GM19438 (cell line): ENCODE measurements around the gene TXNDC12.
"Not testable (repeated sequence)": the region's sequence is repeated elsewhere in the genome, so short reads cannot be mapped to it uniquely, and the experiment has no call there.

Experiments used
- ATAC-seq: cut with Tn5 transposase; IDR thresholded peaks from one replicate; pipeline ENCODE4 v1.9.1; 2021; ENCODE audit warnings: low read depth; ENCODE audit not compliant: unreplicated experiment

TXNDC12 gene

DNA sequence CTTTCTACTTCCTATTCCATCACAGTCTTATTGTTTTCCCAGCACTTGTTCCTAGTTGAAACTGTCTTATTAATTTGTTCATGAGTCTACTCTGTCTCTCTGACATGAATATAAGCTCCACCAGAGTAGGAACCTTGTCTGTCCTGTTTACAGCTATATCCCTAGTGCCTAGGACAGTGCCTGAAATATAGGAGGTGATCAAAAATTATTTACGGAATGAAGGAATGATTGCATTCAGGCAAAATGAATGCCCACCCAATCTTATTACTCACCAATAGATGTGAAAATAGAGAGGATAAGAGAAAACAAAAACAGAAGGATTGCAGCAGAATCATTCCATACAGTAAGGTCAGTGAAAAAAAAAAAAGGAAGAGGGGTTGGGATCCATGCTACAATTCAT is 1.1 kb downstream of the TXNDC12 start:
- ATAC-seq = no peak

DNA sequence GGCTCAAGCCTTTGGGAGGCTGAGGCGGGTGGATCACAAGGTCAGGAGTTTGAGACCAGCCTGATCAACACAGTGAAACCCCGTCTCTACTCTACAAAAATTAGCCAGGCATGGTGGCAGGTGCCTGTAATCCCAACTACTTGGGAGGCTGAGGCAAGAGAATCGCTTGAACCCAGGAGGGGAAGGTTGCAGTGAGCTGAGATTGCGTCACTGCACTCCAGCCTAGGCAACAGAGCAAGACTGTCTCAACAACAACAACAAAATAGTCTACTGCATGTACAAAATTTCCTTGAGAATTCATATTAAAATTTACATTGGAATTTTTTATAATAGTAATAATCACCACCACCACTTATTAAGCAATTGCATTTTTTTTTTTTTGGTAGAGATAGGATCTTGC is 5.7 kb downstream of the TXNDC12 start:
- ATAC-seq = not testable (repeated sequence)

GRCh38 chr1:52045666-52046195 is 9.3 kb downstream of the TXNDC12 start:
- ATAC-seq = not testable (repeated sequence)

DNA sequence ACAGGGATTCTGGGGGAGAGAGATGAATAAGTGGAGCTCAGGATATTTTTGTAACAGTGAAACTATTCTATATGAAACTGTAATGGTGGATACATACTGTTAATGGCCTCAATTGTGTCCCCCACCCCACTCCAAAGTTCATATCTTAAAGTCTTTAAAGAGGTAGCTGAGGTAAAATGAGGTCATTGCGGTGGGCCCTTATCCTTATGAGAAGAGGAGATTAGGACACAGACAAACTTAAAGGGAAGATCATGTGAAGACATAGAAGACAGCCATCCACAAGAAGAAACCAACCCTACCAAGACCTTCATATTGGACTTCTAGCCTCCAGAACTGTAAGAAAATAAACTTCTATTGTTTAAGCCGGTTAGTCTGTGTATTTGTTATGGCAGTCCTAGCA is 9.8 kb downstream of the TXNDC12 start:
- no peak for ATAC-seq

GRCh38 chr1:52041551-52042185 is 13.3 kb downstream of the TXNDC12 start:
- no peak for ATAC-seq

DNA sequence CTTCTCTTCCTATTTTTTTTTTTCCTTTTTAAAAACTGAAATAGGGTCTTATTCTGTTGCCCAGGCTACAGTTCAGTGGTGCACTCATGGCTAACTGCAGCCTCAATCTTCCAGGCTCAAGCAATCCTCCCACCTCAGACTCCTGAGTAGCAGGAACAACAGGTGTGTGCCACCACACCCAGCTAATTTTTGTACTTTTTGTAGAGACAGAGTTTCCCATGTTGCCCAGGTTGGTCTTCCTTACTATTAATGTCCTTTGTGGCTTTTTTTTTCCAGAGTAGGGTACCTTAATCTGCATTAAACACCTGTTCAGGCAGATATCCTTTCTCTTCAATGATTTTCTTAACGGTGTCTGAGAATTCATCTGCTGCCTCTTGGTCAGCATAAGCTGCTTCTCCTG is 17.1 kb downstream of the TXNDC12 start:
- no peak for ATAC-seq

GRCh38 chr1:52037402-52037814 is 17.6 kb downstream of the TXNDC12 start:
- ATAC-seq = no peak

- ATAC-seq = no peak
These were observed 21.0 kb downstream of the TXNDC12 start for GRCh38 chr1:52034050-52034384.

DNA sequence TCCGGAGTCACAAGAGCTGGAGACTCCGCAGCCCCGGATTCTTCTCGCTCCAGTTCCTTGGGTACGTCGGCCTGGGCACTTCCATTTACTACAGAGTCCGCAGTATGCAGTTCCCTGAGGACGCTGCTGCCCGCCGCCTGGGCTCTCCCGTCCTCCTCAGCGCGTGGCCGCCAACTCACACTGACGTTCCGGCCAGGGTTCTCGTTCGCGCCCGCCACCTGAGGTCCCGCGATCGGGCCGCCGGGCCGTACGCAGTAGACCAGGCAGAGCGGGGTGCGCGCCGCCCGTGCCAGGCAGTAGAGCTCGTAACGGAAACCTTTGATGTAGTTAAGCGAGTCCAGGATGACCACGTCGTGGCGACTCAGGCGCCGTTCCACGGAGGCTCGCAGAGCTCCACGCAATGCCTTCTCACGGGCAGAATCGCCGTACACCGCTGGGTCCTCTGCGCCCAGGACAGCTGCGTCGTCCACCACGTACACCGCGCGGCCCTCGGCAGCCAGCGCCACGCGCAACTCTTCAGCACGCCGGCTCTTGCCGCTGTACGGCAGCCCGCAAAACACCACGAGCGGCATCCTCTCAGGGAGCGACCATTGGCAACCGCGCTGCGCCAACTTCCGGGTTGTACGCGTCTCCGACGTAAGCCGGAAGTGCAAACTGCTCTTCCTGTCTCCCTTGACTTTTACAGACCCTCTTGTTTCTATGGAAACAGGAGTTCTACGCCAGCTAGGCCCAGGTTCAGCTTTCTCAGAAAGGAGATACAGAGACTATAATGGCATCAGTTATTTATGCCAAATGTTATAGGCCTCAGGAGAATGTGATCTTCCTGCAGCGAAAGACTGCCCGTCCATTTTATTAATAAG is 21.6 kb downstream of the TXNDC12 start, which contains the start of gene KTI12:
TSS of gene KTI12 (minus strand) at position 621 of the 860 bp plus-strand sequence. CDS start at position 572, 49 bp downstream.
- peak; percentile 67 for ATAC-seq

DNA sequence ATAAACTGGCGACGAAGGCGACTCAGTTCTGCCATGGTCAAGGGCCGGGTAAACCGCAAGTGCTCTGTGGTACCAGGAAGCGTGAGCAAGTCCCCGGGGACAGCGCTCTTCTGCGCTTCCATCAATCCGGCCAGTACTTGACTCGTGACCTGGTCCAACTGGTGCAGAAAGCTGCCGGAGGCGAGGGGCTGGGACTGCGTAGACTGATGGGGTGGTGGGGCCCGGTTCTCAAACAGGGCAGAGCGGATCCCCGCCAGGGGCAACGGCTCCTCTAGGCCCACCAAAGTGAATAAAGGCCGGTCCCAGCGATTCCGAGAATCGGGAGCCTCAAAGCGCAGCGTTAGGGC is 22.2 kb downstream of the TXNDC12 start:
- ATAC-seq = peak; percentile 65

- peak; percentile 31 for ATAC-seq
These were observed 22.7 kb downstream of the TXNDC12 start for GRCh38 chr1:52032124-52032784.

DNA sequence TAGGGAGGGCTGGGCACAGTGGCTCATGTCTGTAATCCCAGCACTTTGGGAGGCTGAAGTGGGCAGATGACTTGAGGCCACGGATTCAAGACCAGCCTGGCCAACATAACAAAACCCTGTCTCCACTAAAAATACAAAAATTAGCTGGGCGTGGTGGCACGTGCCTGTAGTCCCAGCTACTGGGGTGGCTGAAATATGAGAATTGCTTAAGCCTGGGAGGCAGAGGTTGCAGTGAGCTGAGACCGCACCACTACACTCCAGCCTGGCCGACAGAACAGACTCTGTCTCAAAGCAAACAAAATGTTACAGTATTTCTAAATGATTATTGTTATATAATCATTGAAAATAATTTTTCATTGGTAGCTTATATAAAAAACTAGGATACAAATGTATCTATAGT is 26.2 kb downstream of the TXNDC12 start:
- ATAC-seq = not testable (repeated sequence)

DNA sequence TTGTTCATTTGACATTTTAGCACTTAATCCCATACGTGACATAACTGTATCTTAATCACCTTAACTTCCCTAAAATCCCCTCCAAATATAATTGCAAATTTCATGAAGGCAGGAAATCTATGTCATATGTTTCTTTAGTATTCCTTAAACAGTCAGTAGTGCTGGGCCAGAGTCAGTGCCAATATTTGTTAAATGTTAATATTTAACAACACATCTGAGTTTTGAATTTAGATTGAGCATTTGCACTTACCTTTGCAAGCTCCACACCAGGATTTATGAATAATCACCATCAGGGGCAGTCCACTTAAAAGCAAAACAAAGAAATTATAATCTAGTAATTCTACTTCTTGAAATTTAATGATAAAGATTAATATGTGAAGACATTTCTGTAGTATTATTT is 26.7 kb downstream of the TXNDC12 start:
- no peak for ATAC-seq

- no peak for ATAC-seq
These were observed 28.7 kb downstream of the TXNDC12 start for GRCh38 chr1:52026278-52026677.

- no peak for ATAC-seq
These were observed 32.9 kb downstream of the TXNDC12 start for GRCh38 chr1:52022133-52022532.

DNA sequence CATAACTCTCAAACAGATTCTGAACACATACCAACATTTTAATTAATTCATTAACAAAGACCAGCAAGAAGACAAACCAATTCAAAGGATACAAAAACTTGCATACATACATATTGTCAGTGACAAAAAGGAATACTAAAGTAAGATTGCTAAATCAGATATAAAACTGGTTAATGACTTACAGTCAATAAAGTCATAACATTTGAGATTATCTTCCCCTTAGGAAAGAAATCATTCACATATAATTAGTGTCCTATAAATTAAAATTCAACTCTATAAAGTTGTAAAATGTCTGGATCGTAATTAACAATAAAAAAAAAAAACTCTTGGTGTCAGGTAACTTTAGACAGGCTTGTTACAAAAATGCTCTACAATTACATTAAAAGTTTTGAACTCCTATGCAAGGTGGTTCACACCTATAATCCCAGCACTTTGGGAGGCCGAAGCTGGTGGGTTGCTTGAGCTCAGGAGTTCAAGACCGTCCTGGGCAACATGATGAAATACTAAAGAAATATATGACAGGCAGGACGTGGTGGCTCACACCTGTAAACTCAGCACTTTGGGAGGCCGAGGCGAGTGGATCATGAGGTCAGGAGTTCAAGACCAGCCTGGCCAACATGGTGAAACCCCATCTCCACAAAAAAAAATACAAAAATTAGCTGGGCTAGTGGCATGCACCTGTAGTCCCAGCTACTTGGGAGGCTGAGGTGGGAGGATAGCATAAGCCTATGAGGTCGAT is 46.8 kb downstream of the TXNDC12 start:
- ATAC-seq = no peak

- ATAC-seq = no peak
These were observed 47.6 kb downstream of the TXNDC12 start for GRCh38 chr1:52007215-52008002.

- ATAC-seq = not testable (repeated sequence)
These were observed 48.9 kb downstream of the TXNDC12 start for GRCh38 chr1:52006081-52006553.

DNA sequence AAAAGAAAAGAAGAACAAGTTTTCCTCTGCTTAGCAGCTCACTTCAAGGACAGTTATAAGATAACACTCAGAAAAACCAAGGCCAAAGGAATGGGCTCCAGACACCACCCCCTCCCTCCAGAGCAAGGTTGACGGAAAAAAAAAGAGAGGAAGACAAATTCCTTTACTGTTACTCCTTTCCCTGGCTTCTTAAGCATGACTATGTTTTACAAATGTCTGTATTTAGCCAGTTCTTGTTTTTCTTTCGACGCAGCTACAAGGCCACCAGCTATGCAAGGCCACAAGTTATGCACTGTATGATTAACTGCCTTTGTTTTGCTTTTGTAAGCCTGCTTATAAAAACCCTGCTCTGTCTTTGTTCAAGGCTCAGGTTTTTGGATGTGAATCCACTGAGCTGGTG is 49.4 kb downstream of the TXNDC12 start:
- ATAC-seq = not testable (repeated sequence)

DNA sequence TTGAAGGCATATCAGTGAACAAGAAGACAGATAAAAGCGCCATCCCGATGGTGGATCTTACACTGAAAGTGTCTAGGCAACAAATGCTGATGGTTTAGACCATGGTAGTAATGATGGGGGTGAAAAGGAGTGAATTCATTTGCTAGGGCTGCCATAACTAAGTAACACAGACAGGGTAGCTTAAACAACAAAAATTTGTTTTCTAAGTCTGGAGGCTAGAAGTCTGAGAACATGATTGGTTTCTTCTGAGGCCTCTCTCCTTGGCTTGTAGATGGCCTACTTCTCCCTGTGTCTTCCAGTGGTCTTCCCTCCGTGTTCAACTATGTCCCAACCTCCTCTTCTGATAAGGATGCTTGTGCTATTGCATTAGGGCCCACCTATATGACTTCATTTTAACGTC is 51.1 kb downstream of the TXNDC12 start:
- ATAC-seq = no peak
